Measurements from ENCODE around the gene THSD7B.

THSD7B gene

DNA sequence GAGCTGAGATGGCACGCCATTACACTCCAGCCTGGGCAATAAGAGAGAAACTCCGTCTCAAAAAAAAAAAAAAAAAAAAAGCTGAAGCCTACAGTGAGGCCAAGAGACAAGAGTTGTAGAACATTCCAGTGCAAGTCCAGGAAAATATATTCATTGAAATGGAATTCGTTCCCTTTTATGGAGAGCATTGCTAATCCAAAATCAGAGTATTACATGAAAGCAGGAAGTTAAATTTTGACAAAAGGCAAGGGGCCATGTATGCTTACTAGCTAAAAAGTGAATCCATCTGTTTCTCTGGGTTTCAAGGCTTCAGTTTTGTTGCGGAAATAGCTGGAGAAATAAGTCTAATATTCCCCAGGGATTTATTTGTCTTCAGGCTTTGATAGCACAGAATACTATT is 471.7 kb downstream of the THSD7B start:
- Histone ChIP-seq H3K9ac (no peak overlapping the region), H3K4me2 (no peak overlapping the region), H4K20me1 (ENCODE audit: insufficient read depth) (no peaks in the 10 kb centered on the region), H3K27me3 (ENCODE audit: insufficient read depth, low read depth) (no peaks in the 10 kb centered on the region), H3K36me3 (ENCODE audit: insufficient read depth) (no peaks in the 10 kb centered on the region), H3K4me3 (IDR thresholded peaks at IDR 0.05; ENCODE audit: insufficient read depth, low read depth, low read length) (no peak overlapping the region), H3K79me2 (ENCODE audit: insufficient read depth, low read depth) (no peaks in the 10 kb centered on the region), H3K4me1 (ENCODE audit: low read depth, poor library complexity, severe bottlenecking) (no peaks in the 10 kb centered on the region), H2AFZ (ENCODE audit: low read depth) (no peak overlapping the region), H3K27ac (no peak overlapping the region)
- TF ChIP-seq, protein P1, sequence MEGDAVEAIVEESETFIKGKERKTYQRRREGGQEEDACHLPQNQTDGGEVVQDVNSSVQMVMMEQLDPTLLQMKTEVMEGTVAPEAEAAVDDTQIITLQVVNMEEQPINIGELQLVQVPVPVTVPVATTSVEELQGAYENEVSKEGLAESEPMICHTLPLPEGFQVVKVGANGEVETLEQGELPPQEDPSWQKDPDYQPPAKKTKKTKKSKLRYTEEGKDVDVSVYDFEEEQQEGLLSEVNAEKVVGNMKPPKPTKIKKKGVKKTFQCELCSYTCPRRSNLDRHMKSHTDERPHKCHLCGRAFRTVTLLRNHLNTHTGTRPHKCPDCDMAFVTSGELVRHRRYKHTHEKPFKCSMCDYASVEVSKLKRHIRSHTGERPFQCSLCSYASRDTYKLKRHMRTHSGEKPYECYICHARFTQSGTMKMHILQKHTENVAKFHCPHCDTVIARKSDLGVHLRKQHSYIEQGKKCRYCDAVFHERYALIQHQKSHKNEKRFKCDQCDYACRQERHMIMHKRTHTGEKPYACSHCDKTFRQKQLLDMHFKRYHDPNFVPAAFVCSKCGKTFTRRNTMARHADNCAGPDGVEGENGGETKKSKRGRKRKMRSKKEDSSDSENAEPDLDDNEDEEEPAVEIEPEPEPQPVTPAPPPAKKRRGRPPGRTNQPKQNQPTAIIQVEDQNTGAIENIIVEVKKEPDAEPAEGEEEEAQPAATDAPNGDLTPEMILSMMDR (conservative IDR thresholded peaks at IDR 0.05; ENCODE audit: low read depth, low read length): no peak

DNA sequence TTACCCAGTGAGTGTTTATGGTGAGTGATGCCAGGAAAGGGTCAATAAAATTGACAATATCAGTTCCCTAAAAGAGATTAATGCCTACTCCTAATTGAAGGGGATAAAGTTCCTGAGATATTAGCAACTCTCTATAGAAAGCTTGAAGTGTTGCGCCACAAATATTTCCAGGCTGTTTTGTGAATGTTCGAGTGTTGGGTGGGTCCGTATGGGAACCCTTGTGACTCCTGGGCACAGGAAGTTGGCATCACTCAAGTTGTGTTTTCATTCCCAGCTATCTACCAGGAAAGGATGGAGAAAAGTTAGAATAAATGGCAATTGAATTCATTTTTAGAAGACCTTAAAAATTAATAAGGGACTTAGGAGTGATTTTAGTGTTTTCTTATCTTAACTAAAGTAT is 472.7 kb downstream of the THSD7B start:
- no peaks in the 10 kb centered on the region for H4K20me1 ChIP-seq (ENCODE audit: insufficient read depth)
- H3K4me2 ChIP-seq: no peak overlapping the region
- no peak overlapping the region for H3K27ac ChIP-seq
- H3K9ac ChIP-seq: no peak overlapping the region
- H3K4me1 ChIP-seq (ENCODE audit: low read depth, poor library complexity, severe bottlenecking): no peaks in the 10 kb centered on the region
- TF ChIP-seq, protein P1 (conservative IDR thresholded peaks at IDR 0.05; ENCODE audit: low read depth, low read length): no peak
- H3K36me3 ChIP-seq (ENCODE audit: insufficient read depth): no peaks in the 10 kb centered on the region
- H3K4me3 ChIP-seq (IDR thresholded peaks at IDR 0.05; ENCODE audit: insufficient read depth, low read depth, low read length): no peak overlapping the region
- no peaks in the 10 kb centered on the region for H3K79me2 ChIP-seq (ENCODE audit: insufficient read depth, low read depth)
- no peaks in the 10 kb centered on the region for H3K27me3 ChIP-seq (ENCODE audit: insufficient read depth, low read depth)
- H2AFZ ChIP-seq (ENCODE audit: low read depth): no peak overlapping the region

DNA sequence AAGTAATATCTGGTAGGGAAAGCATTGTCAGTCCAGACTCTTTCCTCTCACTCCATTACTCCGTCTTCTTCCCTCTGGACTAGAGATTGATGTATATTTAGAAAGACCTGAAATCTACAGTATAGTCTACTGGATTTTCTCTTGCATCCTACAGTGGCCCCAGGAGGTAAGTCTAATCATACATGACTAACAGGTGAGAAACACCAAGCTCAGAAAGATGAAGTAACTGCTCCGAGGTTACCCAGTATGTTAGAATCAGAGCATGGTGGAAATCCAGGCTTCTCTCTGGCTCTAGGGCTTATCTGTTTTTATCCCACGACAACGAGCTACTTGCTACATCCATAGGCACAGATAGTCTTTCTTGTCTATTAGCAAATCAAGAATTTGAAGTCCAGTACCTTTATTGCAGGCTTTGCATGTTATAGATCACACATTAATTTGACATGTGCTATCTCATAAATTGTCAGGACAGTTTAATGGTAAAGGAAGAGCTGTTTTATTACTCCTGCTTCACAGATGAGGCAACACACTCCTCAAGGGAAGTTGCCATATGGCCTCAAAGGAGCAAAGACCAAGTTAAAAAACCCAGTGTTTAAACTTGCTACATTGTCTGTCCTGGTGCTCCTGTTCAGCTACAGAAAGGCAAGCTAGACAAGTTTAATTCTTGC is 484.3 kb downstream of the THSD7B start:
- TF ChIP-seq, protein P1 (conservative IDR thresholded peaks at IDR 0.05; ENCODE audit: low read depth, low read length): no peak
- no peaks in the 10 kb centered on the region for H3K36me3 ChIP-seq (ENCODE audit: insufficient read depth)
- no peak overlapping the region for H3K9ac ChIP-seq
- H2AFZ ChIP-seq (ENCODE audit: low read depth): no peak overlapping the region
- no peaks in the 10 kb centered on the region for H3K4me1 ChIP-seq (ENCODE audit: low read depth, poor library complexity, severe bottlenecking)
- no peak overlapping the region for H3K27ac ChIP-seq
- H3K27me3 ChIP-seq (ENCODE audit: insufficient read depth, low read depth): no peaks in the 10 kb centered on the region
- H3K79me2 ChIP-seq (ENCODE audit: insufficient read depth, low read depth): no peaks in the 10 kb centered on the region
- no peak overlapping the region for H3K4me3 ChIP-seq (IDR thresholded peaks at IDR 0.05; ENCODE audit: insufficient read depth, low read depth, low read length)
- H3K4me2 ChIP-seq: no peak overlapping the region
- no peaks in the 10 kb centered on the region for H4K20me1 ChIP-seq (ENCODE audit: insufficient read depth)

DNA sequence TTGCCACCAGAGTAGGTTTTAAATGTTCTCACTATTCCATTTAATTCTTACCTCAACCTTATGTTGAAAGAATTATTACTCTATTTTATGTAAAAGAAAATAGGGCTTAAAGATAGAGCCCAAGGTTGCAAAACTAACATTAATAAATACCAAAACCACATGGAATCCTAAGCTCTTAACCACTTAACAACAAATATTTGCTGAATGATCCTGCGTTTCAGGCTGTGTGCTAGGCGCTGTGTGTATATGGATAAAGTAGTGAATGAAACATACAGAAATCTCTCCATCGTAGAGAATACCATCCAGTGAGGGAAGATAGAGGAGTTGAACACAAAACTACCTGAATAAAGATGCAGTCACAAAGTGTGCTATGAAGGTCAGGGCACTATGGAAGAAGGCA is 485.1 kb downstream of the THSD7B start:
- Histone ChIP-seq H2AFZ (ENCODE audit: low read depth) (no peak overlapping the region), H3K79me2 (ENCODE audit: insufficient read depth, low read depth) (no peaks in the 10 kb centered on the region), H3K27me3 (ENCODE audit: insufficient read depth, low read depth) (no peaks in the 10 kb centered on the region), H4K20me1 (ENCODE audit: insufficient read depth) (no peaks in the 10 kb centered on the region), H3K4me2 (no peak overlapping the region), H3K27ac (no peak overlapping the region), H3K4me3 (IDR thresholded peaks at IDR 0.05; ENCODE audit: insufficient read depth, low read depth, low read length) (no peak overlapping the region), H3K36me3 (ENCODE audit: insufficient read depth) (no peaks in the 10 kb centered on the region), H3K9ac (no peak overlapping the region), H3K4me1 (ENCODE audit: low read depth, poor library complexity, severe bottlenecking) (no peaks in the 10 kb centered on the region)
- TF ChIP-seq, protein P1 (conservative IDR thresholded peaks at IDR 0.05; ENCODE audit: low read depth, low read length): no peak

All from KMS-11 (cell line).